Left ventricle myocardium inferior (tissue), 1 donor: ENCODE results near the gene SH3TC2. TPM values are rescaled to one million over a fixed set of nuclear protein-coding genes. Genes with fewer than 3 reads are reported as not detected.

Experiments
- DNase-seq: peaks from one replicate; pipeline ENCODE4 v3.0.0-alpha.2; 2020
- H3K27ac ChIP-seq: fragments of 200-600 bp; replicated peaks from 2 replicates; pipeline ENCODE4 v1.8.0; 2021
- H3K27me3 ChIP-seq: fragments of 200-600 bp; 2 replicates; pipeline ENCODE4 v1.8.0; 2021; ENCODE audit warnings: low read depth
- H3K36me3 ChIP-seq: fragments of 200-600 bp; 2 replicates; pipeline ENCODE4 v1.8.0; 2021
- H3K4me1 ChIP-seq: fragments of 200-600 bp; 2 replicates; pipeline ENCODE4 v1.8.0; 2021
- H3K4me3 ChIP-seq: fragments of 200-600 bp; 2 replicates; pipeline ENCODE4 v1.8.0; 2021; ENCODE audit warnings: mild to moderate bottlenecking, moderate library complexity
- H3K9me3 ChIP-seq: fragments of 200-600 bp; replicated peaks from 2 replicates; pipeline ENCODE4 v1.8.0; 2021
- intact Hi-C: fragments of 100-400 bp; cut with micrococcal nuclease; formaldehyde crosslinking; loops from one replicate; pipeline ENCODE4 v1.11.0; 2022
- total RNA-seq: library from RNA; stranded (reverse); fragmentation: NEBNext Ultra II Directional; extraction: Animal tissue kit (Norgen Biotek cat#: 25700); gene quantifications from one replicate; pipeline ENCODE4 v1.2.1, GENCODE V29; 2021
- TF ChIP-seq, protein P1 (sequence below): fragments of 200-600 bp; IDR thresholded peaks from 2 replicates; pipeline ENCODE4 v1.8.0; 2021; ENCODE audit warnings: antibody characterized with exemption, mild to moderate bottlenecking, borderline replicate concordance
- donor health status: DM: no; HTN: yes; CAD: no; lungs with severe emphysema.

Gene SH3TC2
- total RNA-seq, 1 donor from 2014 or later: 9.4 TPM

GRCh38 chr5:149013796-149014195 is 49.1 kb downstream of the SH3TC2 start:
- DNase-seq: no peak
- no peaks in the 10 kb centered on the region for H3K27me3 ChIP-seq
- no peak overlapping the region for H3K27ac ChIP-seq
- TF ChIP-seq, protein P1, sequence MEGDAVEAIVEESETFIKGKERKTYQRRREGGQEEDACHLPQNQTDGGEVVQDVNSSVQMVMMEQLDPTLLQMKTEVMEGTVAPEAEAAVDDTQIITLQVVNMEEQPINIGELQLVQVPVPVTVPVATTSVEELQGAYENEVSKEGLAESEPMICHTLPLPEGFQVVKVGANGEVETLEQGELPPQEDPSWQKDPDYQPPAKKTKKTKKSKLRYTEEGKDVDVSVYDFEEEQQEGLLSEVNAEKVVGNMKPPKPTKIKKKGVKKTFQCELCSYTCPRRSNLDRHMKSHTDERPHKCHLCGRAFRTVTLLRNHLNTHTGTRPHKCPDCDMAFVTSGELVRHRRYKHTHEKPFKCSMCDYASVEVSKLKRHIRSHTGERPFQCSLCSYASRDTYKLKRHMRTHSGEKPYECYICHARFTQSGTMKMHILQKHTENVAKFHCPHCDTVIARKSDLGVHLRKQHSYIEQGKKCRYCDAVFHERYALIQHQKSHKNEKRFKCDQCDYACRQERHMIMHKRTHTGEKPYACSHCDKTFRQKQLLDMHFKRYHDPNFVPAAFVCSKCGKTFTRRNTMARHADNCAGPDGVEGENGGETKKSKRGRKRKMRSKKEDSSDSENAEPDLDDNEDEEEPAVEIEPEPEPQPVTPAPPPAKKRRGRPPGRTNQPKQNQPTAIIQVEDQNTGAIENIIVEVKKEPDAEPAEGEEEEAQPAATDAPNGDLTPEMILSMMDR: no peak
- peaks cover 13% of the 10 kb centered on the region for H3K4me1 ChIP-seq
- no peak overlapping the region for H3K4me3 ChIP-seq
- peaks cover 3% of the 10 kb centered on the region for H3K36me3 ChIP-seq
- H3K9me3 ChIP-seq: no peaks in the 10 kb centered on the region
- intact Hi-C loops: no loop called here

GRCh38 chr5:149012350-149012749 is 50.5 kb downstream of the SH3TC2 start:
- intact Hi-C loops: no loop called here
- TF ChIP-seq, protein P1: no peak
- Histone ChIP-seq H3K4me1 (peaks cover 9% of the 10 kb centered on the region), H3K27ac (no peak overlapping the region), H3K27me3 (no peaks in the 10 kb centered on the region), H3K4me3 (no peak overlapping the region), H3K36me3 (peaks cover 5% of the 10 kb centered on the region), H3K9me3 (no peaks in the 10 kb centered on the region)
- no peak for DNase-seq

DNA sequence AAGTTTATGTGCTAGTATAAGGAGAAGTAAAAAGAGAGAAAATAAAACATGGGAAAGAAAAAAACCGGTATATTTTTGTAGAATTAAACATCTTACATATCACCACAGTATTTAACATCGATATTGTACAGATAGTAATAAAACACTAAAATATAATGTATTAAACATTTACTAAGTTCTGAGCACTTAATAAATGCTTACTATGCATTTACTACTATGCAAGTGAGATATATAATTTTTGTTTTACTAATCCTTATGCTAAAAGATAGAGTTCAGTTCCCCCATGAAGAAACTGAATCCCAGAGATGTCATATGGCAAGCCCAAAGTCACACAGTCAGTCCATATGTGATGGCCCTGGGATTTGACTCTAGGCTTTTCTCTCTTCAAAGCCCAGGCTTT is 51.1 kb downstream of the SH3TC2 start:
- Histone ChIP-seq H3K4me1 (peaks cover 9% of the 10 kb centered on the region), H3K4me3 (no peak overlapping the region), H3K27ac (no peak overlapping the region), H3K9me3 (no peaks in the 10 kb centered on the region), H3K36me3 (peaks cover 7% of the 10 kb centered on the region), H3K27me3 (no peaks in the 10 kb centered on the region)
- intact Hi-C loops: no loop called here
- TF ChIP-seq, protein P1: no peak
- no peak for DNase-seq

DNA sequence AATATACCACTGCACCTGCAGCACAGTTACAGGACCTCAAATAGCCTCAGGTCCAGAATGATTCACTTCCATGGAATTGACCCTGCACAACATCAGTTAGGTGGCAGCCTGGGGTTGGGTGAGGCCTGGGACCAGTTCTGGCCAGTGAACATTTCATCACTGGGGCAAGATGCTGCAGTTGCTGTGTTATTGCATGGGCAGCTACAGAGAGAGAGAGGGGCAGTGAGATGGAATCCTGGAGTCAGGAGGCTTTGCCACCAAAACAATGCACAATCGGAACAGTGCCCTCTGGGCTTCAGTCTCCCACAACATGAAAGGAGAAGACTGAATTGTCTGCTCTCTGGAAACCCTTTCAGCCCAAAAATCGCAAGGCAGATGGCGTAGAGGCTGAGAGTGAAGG is 51.8 kb downstream of the SH3TC2 start:
- intact Hi-C loops: no loop called here
- no peak overlapping the region for H3K27ac ChIP-seq
- H3K4me3 ChIP-seq: no peak overlapping the region
- H3K9me3 ChIP-seq: no peaks in the 10 kb centered on the region
- H3K36me3 ChIP-seq: peaks cover 11% of the 10 kb centered on the region
- H3K27me3 ChIP-seq: no peaks in the 10 kb centered on the region
- TF ChIP-seq, protein P1: no peak
- peaks cover 9% of the 10 kb centered on the region for H3K4me1 ChIP-seq
- DNase-seq: no peak

- TF ChIP-seq, protein P1: no peak
- H3K4me3 ChIP-seq: no peak overlapping the region
- intact Hi-C loops: no loop called here
These were observed 55.7 kb downstream of the SH3TC2 start for GRCh38 chr5:149007174-149007573.

GRCh38 chr5:149006426-149006825 is 56.4 kb downstream of the SH3TC2 start:
- no peak for DNase-seq
- Histone ChIP-seq H3K27ac (no peak overlapping the region), H3K27me3 (no peaks in the 10 kb centered on the region), H3K4me3 (no peak overlapping the region), H3K9me3 (no peaks in the 10 kb centered on the region), H3K36me3 (peaks cover 11% of the 10 kb centered on the region), H3K4me1 (peaks cover 12% of the 10 kb centered on the region)
- TF ChIP-seq, protein P1: no peak
- intact Hi-C loops: no loop called here

More at GRCh38 chr5:149007174-149007573, 55.7 kb downstream of the SH3TC2 start:
- Histone ChIP-seq H3K27ac (no peak overlapping the region), H3K36me3 (peaks cover 11% of the 10 kb centered on the region), H3K4me1 (peaks cover 5% of the 10 kb centered on the region), H3K9me3 (no peaks in the 10 kb centered on the region), H3K27me3 (no peaks in the 10 kb centered on the region)
- DNase-seq: no peak
